Thyroid gland (tissue), 4 donors: ENCODE results near the gene SAMD4A. TPM values are rescaled to one million over a fixed set of nuclear protein-coding genes. Genes with fewer than 3 reads are reported as not detected.
"Not testable (repeated sequence)": the region's sequence is repeated elsewhere in the genome, so short reads cannot be mapped to it uniquely, and the experiment has no call there.

ENCODE experiments used
- DNase-seq, 2 donors: peaks; one replicate each; pipeline ENCODE4 v3.0.0-alpha.2; 2019
- H3K27ac ChIP-seq, 3 donors: fragments of 200-600 bp; sonication (generic); 1 replicate in 2 of 3; 2 replicates in 1 of 3; pipeline ENCODE4 v1.5.1; 2016 to 2019; ENCODE audit warnings: mild to moderate bottlenecking in 1 of 3, moderate library complexity in 1 of 3
- H3K27me3 ChIP-seq: fragments of 200-600 bp; sonication (generic); one replicate; pipeline ENCODE4 v1.5.1; 2019
- H3K36me3 ChIP-seq, 2 donors: fragments of 200-600 bp; sonication (generic); one replicate each; pipeline ENCODE4 v1.5.1; 2016 to 2019
- H3K4me1 ChIP-seq, 2 donors: fragments of 200-600 bp; sonication (generic); one replicate each; pipeline ENCODE4 v1.5.1; 2017 to 2019
- H3K4me3 ChIP-seq, 3 donors: fragments of 200-600 bp; sonication (generic); replicated peaks in 1 of 3; 1 replicate in 2 of 3; 2 replicates in 1 of 3; pipeline ENCODE4 v1.5.1; 2016; ENCODE audit warnings: mild to moderate bottlenecking in 1 of 3
- H3K9me3 ChIP-seq: fragments of 200-600 bp; sonication (generic); one replicate; pipeline ENCODE4 v1.5.1; 2017
- POLR2A ChIP-seq, 2 donors: fragments of 450-650 bp; IDR thresholded peaks; one replicate each; pipeline ENCODE4 v1.6.1; 2017; ENCODE audit warnings: antibody characterized with exemption in 2 of 2, mild to moderate bottlenecking in 2 of 2, moderate library complexity in 1 of 2
- WGBS, 2 donors: methylation state at CpG; one replicate each; pipeline ENCODE4 v1.1.5; 2017; 5-methylcytosine and 5-hydroxymethylcytosine counted together
- intact Hi-C: fragments of 100-400 bp; cut with DNase I; formaldehyde crosslinking; loops from one replicate; pipeline ENCODE4 v1.15.1; 2023
- total RNA-seq, 4 donors: library from RNA; depleted of rRNA; stranded (reverse); fragments of >200 nt; gene quantifications; one replicate each; pipeline ENCODE4 v1.2.3, GENCODE V29; 2016
- TF ChIP-seq, protein P1 (sequence below), 6 experiments: fragments of 200-600 bp in 3 of 6; fragments of 450-650 bp in 3 of 6; sonication (generic) in 3 of 6; IDR thresholded peaks; one replicate each; pipeline ENCODE4 v1.5.1; 2016 to 2019; ENCODE audit warnings: antibody characterized with exemption in 6 of 6, mild to moderate bottlenecking in 2 of 6, inconsistent platforms in 1 of 6, moderate library complexity in 1 of 6

Gene SAMD4A
- total RNA-seq, 4 donors from 2014 or later = 12.6 to 32.7 (median 17.6) TPM

DNA sequence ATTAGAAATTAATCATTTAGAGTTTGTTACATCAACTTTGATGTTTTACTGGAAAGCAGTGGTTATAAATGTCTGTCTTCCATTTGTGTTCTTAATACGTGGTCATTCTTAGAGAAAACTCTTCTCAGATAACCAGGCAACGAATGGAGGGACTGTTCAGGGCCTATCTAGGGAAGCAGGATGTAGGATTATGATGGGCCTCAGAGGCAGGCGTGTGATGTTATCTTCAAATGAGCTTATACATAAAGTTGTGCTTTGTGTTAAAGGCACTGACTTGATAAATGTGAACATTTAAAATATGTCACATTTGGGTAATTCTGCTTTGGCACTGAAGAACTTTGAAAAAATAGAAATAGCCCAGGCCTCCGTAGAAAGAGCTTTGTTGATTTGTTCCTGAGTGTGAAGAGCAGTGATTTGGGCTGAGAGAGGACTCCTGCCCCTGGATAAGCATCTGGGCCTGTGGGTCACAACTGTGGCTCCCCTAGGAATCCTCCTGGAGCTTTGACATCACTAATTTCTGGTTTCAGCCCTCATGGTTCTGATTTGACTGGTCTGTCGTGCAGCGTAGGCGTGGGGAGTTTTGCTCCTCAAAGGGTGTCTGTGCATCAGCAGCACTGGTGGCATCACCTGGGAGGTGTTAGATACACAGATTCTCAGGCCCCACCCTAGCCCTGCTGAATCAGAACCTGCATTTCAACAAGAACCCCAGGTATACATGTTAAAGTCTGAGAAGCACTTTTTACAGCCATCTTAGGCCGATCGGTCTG lies 55.4 kb downstream of the SAMD4A start:
- H3K27ac ChIP-seq = no peak overlapping the region
- intact Hi-C loops = no loop called here
- WGBS, 2 donors = 95 to 97% methylated on average over 9 of the region's 9 CpGs
- no peak overlapping the region for H3K4me3 ChIP-seq
- no peaks in the 10 kb centered on the region for H3K36me3 ChIP-seq
- no peak for DNase-seq
- TF ChIP-seq POLR2A (IDR thresholded peaks at IDR 0.05) = no peak
- TF ChIP-seq, protein P1, sequence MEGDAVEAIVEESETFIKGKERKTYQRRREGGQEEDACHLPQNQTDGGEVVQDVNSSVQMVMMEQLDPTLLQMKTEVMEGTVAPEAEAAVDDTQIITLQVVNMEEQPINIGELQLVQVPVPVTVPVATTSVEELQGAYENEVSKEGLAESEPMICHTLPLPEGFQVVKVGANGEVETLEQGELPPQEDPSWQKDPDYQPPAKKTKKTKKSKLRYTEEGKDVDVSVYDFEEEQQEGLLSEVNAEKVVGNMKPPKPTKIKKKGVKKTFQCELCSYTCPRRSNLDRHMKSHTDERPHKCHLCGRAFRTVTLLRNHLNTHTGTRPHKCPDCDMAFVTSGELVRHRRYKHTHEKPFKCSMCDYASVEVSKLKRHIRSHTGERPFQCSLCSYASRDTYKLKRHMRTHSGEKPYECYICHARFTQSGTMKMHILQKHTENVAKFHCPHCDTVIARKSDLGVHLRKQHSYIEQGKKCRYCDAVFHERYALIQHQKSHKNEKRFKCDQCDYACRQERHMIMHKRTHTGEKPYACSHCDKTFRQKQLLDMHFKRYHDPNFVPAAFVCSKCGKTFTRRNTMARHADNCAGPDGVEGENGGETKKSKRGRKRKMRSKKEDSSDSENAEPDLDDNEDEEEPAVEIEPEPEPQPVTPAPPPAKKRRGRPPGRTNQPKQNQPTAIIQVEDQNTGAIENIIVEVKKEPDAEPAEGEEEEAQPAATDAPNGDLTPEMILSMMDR (IDR thresholded peaks at IDR 0.05) = no peak
- H3K9me3 ChIP-seq = no peaks in the 10 kb centered on the region
- no peaks in the 10 kb centered on the region for H3K27me3 ChIP-seq
- no peaks in the 10 kb centered on the region for H3K4me1 ChIP-seq

DNA sequence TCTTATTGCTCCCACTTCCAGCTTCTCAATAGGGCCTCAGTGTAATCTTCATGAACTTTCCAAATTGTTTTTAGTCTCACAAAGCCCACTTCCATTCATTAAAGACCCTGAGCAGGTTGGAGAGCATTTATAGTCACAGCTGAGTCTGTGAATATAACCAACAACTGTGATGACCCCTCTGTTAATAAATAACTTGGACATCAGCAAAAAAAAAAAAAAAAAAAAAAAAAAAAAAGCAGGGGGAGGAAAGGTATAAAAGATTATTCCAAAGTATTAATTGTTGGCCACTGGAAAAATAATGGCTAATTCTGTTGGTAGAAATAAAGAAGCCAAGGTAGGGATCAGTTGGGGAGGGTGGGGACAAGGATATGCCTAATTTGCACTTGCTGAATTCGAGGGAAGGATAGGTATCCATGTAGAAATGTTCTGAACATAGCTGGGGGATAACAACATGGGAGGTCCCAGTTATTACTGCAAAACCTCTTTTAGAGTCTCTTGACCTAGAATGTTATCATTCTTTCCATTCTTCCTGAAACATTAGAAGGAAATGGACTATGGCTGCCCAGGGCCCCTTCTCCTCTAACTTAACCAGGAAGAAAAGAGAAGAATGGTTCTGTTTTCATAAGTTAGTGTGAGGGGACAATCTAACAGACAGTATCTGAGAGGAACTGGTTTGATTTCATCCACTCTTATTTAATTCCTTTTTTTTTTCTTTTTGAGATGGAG lies 56.5 kb downstream of the SAMD4A start:
- H3K4me1 ChIP-seq = peaks cover 0 to 6% of the 10 kb centered on the region in 2 donors
- H3K27me3 ChIP-seq = no peaks in the 10 kb centered on the region
- no peaks in the 10 kb centered on the region for H3K9me3 ChIP-seq
- H3K36me3 ChIP-seq = no peaks in the 10 kb centered on the region
- H3K4me3 ChIP-seq = no peak overlapping the region
- TF ChIP-seq POLR2A (IDR thresholded peaks at IDR 0.05) = no peak
- TF ChIP-seq, protein P1 (IDR thresholded peaks at IDR 0.05) = no peak
- DNase-seq = no peak
- intact Hi-C loops = no loop called here
- no peak overlapping the region for H3K27ac ChIP-seq
- WGBS, 2 donors = 85 to 93% methylated on average over 1 of the region's 1 CpG

DNA sequence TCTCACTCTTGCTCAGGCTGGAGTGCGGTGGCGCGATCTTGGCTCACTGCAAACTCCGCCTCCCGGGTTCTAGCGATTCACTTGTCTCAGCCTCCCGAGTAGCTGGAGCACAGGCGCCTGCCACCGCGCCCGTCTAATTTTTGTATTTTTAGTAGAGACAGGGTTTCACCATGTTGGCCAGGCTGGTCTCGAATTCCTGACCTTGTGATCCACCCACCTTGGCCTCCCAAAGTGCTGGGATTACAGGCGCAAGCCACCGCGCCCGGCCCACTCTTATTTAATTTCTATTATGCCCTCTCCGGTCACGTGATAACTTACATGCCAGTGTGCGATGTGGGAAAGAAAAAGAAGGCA lies 57.1 kb downstream of the SAMD4A start:
- WGBS, 2 donors = 89 to 90% methylated on average over 19 of the region's 19 CpGs
- H3K27me3 ChIP-seq, H3K4me1 ChIP-seq, H3K36me3 ChIP-seq, intact Hi-C loops, H3K9me3 ChIP-seq, DNase-seq, H3K4me3 ChIP-seq, H3K27ac ChIP-seq: not testable (repeated sequence)

DNA sequence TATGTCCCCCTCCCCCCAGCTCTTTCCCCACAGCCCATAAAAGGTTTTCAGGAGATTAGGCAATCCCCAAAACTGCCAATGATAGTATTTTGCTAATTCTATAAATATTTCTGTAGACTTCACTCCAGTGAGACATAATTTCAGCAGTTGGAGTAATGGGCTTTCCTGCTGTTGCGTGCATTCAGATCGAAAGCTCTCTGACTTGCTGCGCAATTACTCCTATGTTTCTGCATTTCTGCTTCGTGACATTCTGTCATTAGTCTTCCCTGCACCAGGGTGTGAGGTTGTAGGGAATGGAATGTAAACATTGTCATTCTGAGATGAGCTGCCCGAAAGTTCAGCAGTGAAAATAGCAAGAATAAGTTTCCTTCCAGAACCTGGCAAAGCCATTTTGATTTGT lies 58.2 kb downstream of the SAMD4A start:
- Histone ChIP-seq H3K4me1 (peaks cover 0 to 8% of the 10 kb centered on the region in 2 donors), H3K36me3 (no peaks in the 10 kb centered on the region), H3K4me3 (no peak overlapping the region), H3K9me3 (no peaks in the 10 kb centered on the region), H3K27me3 (no peaks in the 10 kb centered on the region), H3K27ac (no peak overlapping the region)
- WGBS, 2 donors = 83 to 87% methylated on average over 5 of the region's 5 CpGs
- TF ChIP-seq, protein P1 (IDR thresholded peaks at IDR 0.05) = no peak
- no peak for TF ChIP-seq POLR2A (IDR thresholded peaks at IDR 0.05)
- no peak for DNase-seq
- intact Hi-C loops = no loop called here

DNA sequence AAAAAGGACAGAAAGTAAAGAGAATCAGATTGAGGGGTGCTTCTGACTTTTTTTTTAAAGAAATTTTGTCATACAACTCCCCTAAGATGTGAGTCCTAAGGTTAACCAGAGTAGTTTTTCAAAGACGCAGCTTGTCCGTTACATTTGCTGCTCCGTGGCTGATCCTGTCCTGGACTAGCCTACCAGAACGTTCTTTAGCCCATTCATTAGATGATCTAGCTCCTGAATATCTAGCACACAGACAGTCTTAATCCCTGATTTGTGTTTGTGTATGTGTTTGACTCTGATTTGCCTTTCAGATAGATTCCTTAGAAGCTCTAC lies 60.3 kb downstream of the SAMD4A start:
- H3K4me1 ChIP-seq = peaks cover 0 to 8% of the 10 kb centered on the region in 2 donors
- no peaks in the 10 kb centered on the region for H3K36me3 ChIP-seq
- H3K4me3 ChIP-seq = no peak overlapping the region
- 56 to 64% methylated on average over 4 of the region's 4 CpGs for WGBS, 2 donors
- H3K27ac ChIP-seq = peak overlapping the region in 2 of 3 donors; percentile 62 to 86
- DNase-seq = no peak
- TF ChIP-seq, protein P1 (IDR thresholded peaks at IDR 0.05) = no peak
- no peak for TF ChIP-seq POLR2A (IDR thresholded peaks at IDR 0.05)
- no peaks in the 10 kb centered on the region for H3K27me3 ChIP-seq
- no peaks in the 10 kb centered on the region for H3K9me3 ChIP-seq
- intact Hi-C loops = no loop called here
